HG03135 (cell line): ENCODE data around the gene RPL29.

Experiments used
- ATAC-seq: cut with Tn5 transposase; IDR thresholded peaks from one replicate; pipeline ENCODE4 v1.9.1; 2021; ENCODE audit warnings: mild to moderate bottlenecking, moderate library complexity; ENCODE audit not compliant: unreplicated experiment

RPL29 gene

GRCh38 chr3:52026041-52026440, 30.3 kb upstream of the RPL29 start:
- ATAC-seq = no peak

GRCh38 chr3:52025453-52025852, 29.8 kb upstream of the RPL29 start:
- ATAC-seq = no peak

GRCh38 chr3:52024765-52025452, 29.2 kb upstream of the RPL29 start:
- ATAC-seq = no peak

- ATAC-seq = no peak
Measured at GRCh38 chr3:52023860-52024764, 28.4 kb upstream of the RPL29 start.

GRCh38 chr3:52023101-52023770, 27.5 kb upstream of the RPL29 start:
- no peak for ATAC-seq

GRCh38 chr3:52022323-52023100, 26.8 kb upstream of the RPL29 start:
- no peak for ATAC-seq

GRCh38 chr3:52021489-52022268, 26.0 kb upstream of the RPL29 start:
- ATAC-seq = no peak

- no peak for ATAC-seq
Measured at GRCh38 chr3:52020796-52021195, 25.1 kb upstream of the RPL29 start.

GRCh38 chr3:52019352-52020080, 23.8 kb upstream of the RPL29 start:
- no peak for ATAC-seq

GRCh38 chr3:52018319-52019000, 22.8 kb upstream of the RPL29 start:
- ATAC-seq = no peak

- ATAC-seq = no peak
Measured at GRCh38 chr3:52017586-52017985, 21.9 kb upstream of the RPL29 start.

- no peak for ATAC-seq
Measured at GRCh38 chr3:52015438-52016228, 19.9 kb upstream of the RPL29 start.

GRCh38 chr3:52014613-52015012, 18.9 kb upstream of the RPL29 start:
- no peak for ATAC-seq

GRCh38 chr3:52013802-52014598, 18.3 kb upstream of the RPL29 start:
- no peak for ATAC-seq

GRCh38 chr3:52012699-52013098, 17.0 kb upstream of the RPL29 start:
- no peak for ATAC-seq

- no peak for ATAC-seq
Measured at GRCh38 chr3:52010431-52010830, 14.7 kb upstream of the RPL29 start.

- no peak for ATAC-seq
Measured at GRCh38 chr3:52007291-52007690, 11.6 kb upstream of the RPL29 start.
